ENCODE data around the gene INCENP.

Gene INCENP

GRCh38 chr11:62124186-62125113 lies 639 bp downstream of the INCENP start:
- no peak for DNase-seq (ENCODE audit: low spot score)

GRCh38 chr11:62125316-62125715 lies 1.5 kb downstream of the INCENP start:
- DNase-seq (ENCODE audit: low spot score): no peak

- no peak for DNase-seq (ENCODE audit: low spot score)
Measured at GRCh38 chr11:62125881-62126280, 2.1 kb downstream of the INCENP start.

GRCh38 chr11:62127426-62127825 lies 3.6 kb downstream of the INCENP start:
- no peak for DNase-seq (ENCODE audit: low spot score)

GRCh38 chr11:62127941-62128770 lies 4.3 kb downstream of the INCENP start:
- DNase-seq (ENCODE audit: low spot score): no peak

GRCh38 chr11:62128835-62129234 lies 5.0 kb downstream of the INCENP start:
- no peak for DNase-seq (ENCODE audit: low spot score)

- no peak for DNase-seq (ENCODE audit: low spot score)
Measured at GRCh38 chr11:62129590-62130282, 5.9 kb downstream of the INCENP start.

GRCh38 chr11:62130283-62131169 lies 6.7 kb downstream of the INCENP start:
- DNase-seq (ENCODE audit: low spot score): no peak

GRCh38 chr11:62131170-62131464 lies 7.3 kb downstream of the INCENP start:
- DNase-seq (ENCODE audit: low spot score): no peak

GRCh38 chr11:62132191-62132590 lies 8.4 kb downstream of the INCENP start:
- DNase-seq (ENCODE audit: low spot score): no peak

- DNase-seq (ENCODE audit: low spot score): no peak
Measured at GRCh38 chr11:62132689-62133293, 9.0 kb downstream of the INCENP start.

GRCh38 chr11:62133328-62134065 lies 9.7 kb downstream of the INCENP start:
- no peak for DNase-seq (ENCODE audit: low spot score)

- no peak for DNase-seq (ENCODE audit: low spot score)
Measured at GRCh38 chr11:62137276-62137861, 13.6 kb downstream of the INCENP start.

- no peak for DNase-seq (ENCODE audit: low spot score)
Measured at GRCh38 chr11:62137881-62138629, 14.2 kb downstream of the INCENP start.

GRCh38 chr11:62138630-62139425 lies 15.0 kb downstream of the INCENP start:
- DNase-seq (ENCODE audit: low spot score): no peak

GRCh38 chr11:62139526-62140303 lies 15.9 kb downstream of the INCENP start:
- DNase-seq (ENCODE audit: low spot score): no peak

GRCh38 chr11:62140304-62141110 lies 16.7 kb downstream of the INCENP start:
- no peak for DNase-seq (ENCODE audit: low spot score)
